Type B pancreatic cell (in vitro differentiated cells): ENCODE data around the gene NAA50. TPM values are rescaled to one million over a fixed set of nuclear protein-coding genes. Genes with fewer than 3 reads are reported as not detected.

Experiments used
- DNase-seq: peaks from one replicate; pipeline ENCODE4 v3.0.0; 2021; ENCODE audit warnings: mixed read lengths; ENCODE audit not compliant: unreplicated experiment; ENCODE audit errors: extremely low spot score
- H3K27ac Mint-ChIP-seq: 2 replicates; pipeline ENCODE4 v1.8.0; 2021; ENCODE audit warnings: mild to moderate bottlenecking, mixed read lengths
- H3K27me3 Mint-ChIP-seq: 2 replicates; pipeline ENCODE4 v1.8.0; 2021; ENCODE audit warnings: mixed read lengths
- H3K36me3 Mint-ChIP-seq: 2 replicates; pipeline ENCODE4 v1.8.0; 2021; ENCODE audit warnings: mixed read lengths
- H3K4me1 Mint-ChIP-seq: one replicate; pipeline ENCODE4 v1.8.0; 2021; ENCODE audit warnings: mixed read lengths; ENCODE audit not compliant: unreplicated experiment
- H3K4me3 Mint-ChIP-seq: 2 replicates; pipeline ENCODE4 v1.8.0; 2021; ENCODE audit warnings: mild to moderate bottlenecking, mixed read lengths
- H3K9me3 Mint-ChIP-seq: 2 replicates; pipeline ENCODE4 v1.8.0; 2021; ENCODE audit warnings: mixed read lengths
- CTCF ChIP-seq: fragments of 200-600 bp; sonication (generic); conservative IDR thresholded peaks from 2 replicates; pipeline ENCODE4 v1.5.0; 2021; ENCODE audit warnings: antibody characterized with exemption, mild to moderate bottlenecking
- total RNA-seq: library from RNA; stranded (reverse); gene quantifications from 2 replicates; pipeline ENCODE4 v1.2.1, GENCODE V29; 2021; ENCODE audit warnings: low replicate concordance

NAA50 gene
- total RNA-seq, 1 donor from 2014 or later: 138 TPM

GRCh38 chr3:113685124-113685523 lies 60.9 kb downstream of the NAA50 start:
- no peak for TF ChIP-seq CTCF
- Mint-ChIP-seq H3K36me3 (peaks cover 30% of the 10 kb centered on the region), H3K9me3 (peaks cover 12% of the 10 kb centered on the region), H3K4me1 (no peaks in the 10 kb centered on the region), H3K4me3 (no peak overlapping the region), H3K27ac (no peak overlapping the region), H3K27me3 (no peaks in the 10 kb centered on the region)
- DNase-seq: no peak

DNA sequence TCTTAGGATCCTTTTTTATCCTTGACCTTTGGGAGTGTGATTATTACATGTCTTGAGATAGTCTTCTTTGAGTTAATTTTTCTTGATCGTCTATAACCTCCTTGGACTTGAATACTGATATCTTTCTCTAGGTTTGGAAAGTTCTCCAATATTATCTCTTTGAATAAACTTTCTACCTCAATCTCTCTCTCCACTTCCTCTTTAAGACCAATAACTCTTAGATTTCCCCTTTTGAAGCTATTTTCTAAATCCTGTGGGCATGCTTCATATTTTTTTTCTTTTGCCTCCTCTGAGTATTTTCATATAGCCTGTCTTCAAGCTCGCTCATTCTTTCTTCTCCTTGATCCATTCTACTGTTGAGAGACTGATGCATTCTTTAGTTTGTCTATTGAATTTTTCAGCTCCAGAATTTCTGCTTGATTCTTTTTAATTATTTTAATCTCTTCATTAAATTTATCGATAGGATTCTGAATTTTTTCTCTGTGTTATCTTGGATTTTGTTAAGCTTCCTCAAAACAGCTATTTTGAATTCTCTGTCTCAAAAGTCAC lies 61.7 kb downstream of the NAA50 start:
- no peak for TF ChIP-seq CTCF
- no peak overlapping the region for H3K4me3 Mint-ChIP-seq
- H3K27ac Mint-ChIP-seq: no peak overlapping the region
- DNase-seq: no peak
- H3K9me3 Mint-ChIP-seq: peaks cover 17% of the 10 kb centered on the region
- H3K4me1 Mint-ChIP-seq: no peaks in the 10 kb centered on the region
- no peaks in the 10 kb centered on the region for H3K27me3 Mint-ChIP-seq
- H3K36me3 Mint-ChIP-seq: peaks cover 36% of the 10 kb centered on the region

DNA sequence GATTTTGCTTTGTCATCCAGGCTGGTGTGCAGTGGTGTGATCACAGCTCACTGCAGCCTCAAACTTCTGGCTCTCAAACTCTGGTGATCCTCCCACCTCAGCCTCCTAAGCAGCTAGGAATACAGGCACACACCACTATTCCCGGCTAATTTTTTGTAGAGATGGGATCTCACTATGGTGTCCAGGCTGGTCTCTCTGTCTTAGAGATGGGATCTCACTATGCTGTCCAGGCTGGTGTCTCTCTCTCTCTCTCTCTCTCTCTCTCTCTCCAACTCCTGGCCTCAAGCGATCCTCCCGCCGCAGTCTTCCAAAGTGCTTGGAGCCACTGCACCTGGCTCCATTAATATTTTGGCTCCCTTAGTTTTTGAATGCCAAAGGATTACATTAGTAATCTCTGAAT lies 67.3 kb downstream of the NAA50 start:
- Mint-ChIP-seq H3K36me3 (peaks cover 41% of the 10 kb centered on the region), H3K9me3 (peaks cover 7% of the 10 kb centered on the region), H3K4me1 (peaks cover 9% of the 10 kb centered on the region), H3K27ac (no peak overlapping the region), H3K27me3 (no peaks in the 10 kb centered on the region), H3K4me3 (no peak overlapping the region)
- peak; percentile 8 for DNase-seq
- no peak for TF ChIP-seq CTCF

GRCh38 chr3:113677737-113678136 lies 68.3 kb downstream of the NAA50 start:
- Mint-ChIP-seq H3K4me3 (no peak overlapping the region), H3K27ac (no peak overlapping the region), H3K4me1 (peaks cover 9% of the 10 kb centered on the region), H3K27me3 (no peaks in the 10 kb centered on the region), H3K36me3 (peaks cover 39% of the 10 kb centered on the region), H3K9me3 (peaks cover 7% of the 10 kb centered on the region)
- DNase-seq: no peak
- TF ChIP-seq CTCF: no peak

GRCh38 chr3:113676261-113676660 lies 69.8 kb downstream of the NAA50 start:
- H3K9me3 Mint-ChIP-seq: peaks cover 7% of the 10 kb centered on the region
- H3K27me3 Mint-ChIP-seq: no peaks in the 10 kb centered on the region
- DNase-seq: no peak
- peaks cover 42% of the 10 kb centered on the region for H3K36me3 Mint-ChIP-seq
- no peak overlapping the region for H3K4me3 Mint-ChIP-seq
- no peak for TF ChIP-seq CTCF
- H3K4me1 Mint-ChIP-seq: peaks cover 9% of the 10 kb centered on the region
- no peak overlapping the region for H3K27ac Mint-ChIP-seq

DNA sequence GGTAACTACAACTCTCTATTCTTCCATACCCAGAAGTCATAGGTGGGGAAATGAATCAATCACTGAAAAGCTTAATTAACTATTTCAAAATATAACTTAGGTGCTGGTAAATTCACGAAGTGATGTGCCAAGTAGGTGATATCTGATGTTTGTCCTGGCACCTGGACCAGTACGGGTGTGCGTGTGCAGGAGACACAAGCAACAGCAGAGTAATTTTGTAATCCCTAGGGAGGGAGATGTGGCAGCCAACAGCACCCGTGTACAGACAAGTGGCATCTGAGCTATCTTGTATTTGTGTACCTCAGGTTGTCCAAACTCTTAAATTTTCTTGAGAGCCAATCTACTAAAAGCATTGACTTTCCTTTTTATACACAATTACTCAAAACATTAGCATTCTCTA lies 72.5 kb downstream of the NAA50 start:
- Mint-ChIP-seq H3K4me1 (peaks cover 14% of the 10 kb centered on the region), H3K36me3 (peaks cover 37% of the 10 kb centered on the region), H3K27ac (no peak overlapping the region), H3K4me3 (no peak overlapping the region), H3K27me3 (no peaks in the 10 kb centered on the region), H3K9me3 (no peaks in the 10 kb centered on the region)
- TF ChIP-seq CTCF: no peak
- no peak for DNase-seq
